ENCODE measurements around the gene ZNF681.
A peak's percentile ranks its signal among the peaks of the same experiment; 100 is the strongest.
"Not testable (repeated sequence)": the region's sequence is repeated elsewhere in the genome, so short reads cannot be mapped to it uniquely, and the experiment has no call there.

The ZNF681 gene

DNA sequence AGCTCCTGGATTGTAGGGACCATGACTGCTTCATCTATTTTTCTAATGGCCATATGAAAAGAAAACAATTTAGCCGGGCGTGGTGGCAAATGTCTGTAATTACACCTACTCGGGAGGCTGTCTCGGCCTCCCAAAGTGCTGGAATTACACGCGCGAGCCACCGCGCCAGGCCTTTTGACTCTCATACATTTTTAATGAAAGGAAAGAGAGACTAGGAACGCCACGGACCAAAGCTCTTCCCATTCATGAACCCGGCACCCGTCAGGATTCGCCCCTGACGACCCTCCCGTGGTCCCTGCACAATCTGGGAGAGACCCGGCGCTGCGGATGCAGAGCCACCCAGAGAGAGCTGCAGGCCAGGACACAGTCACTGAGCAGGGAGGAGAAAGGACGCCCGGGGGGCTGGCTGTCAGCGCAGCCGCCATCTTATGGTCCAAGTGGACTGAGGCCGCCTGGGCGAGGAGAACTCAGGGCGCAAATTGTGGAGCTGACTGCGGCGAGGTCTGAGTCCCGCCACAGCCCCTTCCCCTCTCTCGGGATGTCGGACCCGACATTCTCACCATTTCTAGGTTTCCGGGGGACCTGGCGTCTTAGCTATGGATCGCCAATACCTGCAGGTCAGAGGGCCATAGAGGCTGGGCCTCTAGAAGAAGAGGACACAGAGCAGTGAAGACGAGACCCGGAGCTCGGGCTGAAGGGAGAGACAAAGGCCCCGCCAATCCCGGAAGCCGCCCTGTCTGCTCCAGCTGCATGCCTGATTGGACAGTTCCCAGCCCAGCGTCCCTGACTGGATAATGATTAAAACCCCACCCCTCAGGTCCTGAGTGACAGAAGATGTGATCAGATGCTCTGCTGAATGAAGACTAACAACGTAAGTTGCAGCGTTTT, at the start of gene ZNF681:
ZNF681 (minus strand) TSS at position 705 of the 888 bp plus-strand sequence; CDS start at position 563, 142 bp downstream.
- FAIRE-seq = peak; percentile 95

DNA sequence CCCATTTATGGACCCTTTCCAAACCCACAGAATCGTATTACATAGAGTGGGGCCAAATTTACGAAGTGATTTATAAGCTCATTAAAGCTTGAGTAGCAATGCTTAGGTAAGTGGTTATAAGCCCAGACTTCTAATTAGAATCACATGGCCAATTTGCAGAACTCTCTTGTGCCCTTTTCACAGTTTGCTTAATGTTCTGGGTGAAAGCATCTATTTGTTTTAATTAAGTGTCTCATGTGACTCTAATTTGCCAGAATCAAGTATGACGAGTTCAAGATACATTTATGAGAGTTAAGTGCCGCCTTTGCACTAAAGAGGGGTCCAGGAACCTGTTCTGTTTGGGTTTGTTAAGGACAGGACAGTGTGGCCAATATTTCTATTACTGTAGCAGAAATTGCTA, 46.0 kb upstream of the ZNF681 start:
- FAIRE-seq = no peak

DNA sequence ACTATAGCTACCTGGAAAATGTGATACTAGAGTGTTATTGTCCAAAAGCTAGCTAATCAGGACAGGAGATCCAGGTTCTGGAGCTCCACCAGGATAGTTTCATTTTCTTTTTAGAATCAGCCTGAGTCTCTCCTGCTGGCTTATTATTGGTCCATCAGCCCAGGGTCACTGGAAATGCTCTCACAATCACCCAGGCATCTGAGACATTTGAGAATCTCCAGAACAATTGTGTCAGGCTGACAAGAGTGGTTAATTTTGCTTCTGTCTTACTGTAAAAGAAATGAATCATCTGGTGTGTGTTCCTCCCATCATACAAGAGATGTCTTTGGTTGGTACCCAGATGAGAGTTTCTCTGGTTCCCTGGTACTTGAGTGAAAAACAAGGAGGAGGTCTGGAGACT, 43.6 kb upstream of the ZNF681 start:
- no peak for FAIRE-seq

DNA sequence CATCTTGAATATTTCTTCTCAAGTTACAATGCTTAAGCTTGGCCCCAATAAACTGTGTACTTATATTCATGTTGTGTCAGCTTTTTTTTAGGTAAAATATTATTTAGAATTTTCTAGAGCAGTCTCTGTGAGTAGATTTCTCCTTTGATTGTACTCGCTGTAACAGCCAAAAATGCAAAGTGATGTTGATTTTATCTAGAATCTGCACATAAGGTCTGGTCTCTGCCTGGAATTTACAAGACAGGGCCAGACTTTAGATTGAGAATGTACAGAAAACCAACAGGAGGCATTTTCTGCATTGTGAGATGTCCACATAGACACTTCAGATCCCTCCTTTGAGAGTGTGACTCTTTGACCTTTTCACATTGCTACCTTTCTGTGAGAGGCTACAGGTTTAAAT, 43.1 kb upstream of the ZNF681 start:
- FAIRE-seq = no peak

DNA sequence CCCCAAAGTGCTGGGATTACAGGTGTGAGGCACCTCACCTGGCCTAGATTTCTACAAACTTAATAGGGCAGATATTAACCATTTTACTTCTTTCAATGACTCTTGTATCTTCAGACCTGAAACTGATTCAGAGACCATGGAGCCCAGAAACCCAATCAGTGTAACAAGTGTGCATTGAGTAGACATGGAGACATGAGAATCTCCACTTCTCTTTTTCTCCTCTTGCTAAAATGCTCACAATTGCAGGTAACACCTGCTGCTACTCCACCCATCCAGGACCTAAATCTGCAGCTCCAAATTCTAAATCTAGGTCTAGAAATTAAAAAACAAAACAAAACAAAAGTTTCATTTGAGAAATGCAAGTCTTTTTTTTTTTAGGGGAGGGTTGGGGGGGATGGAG, 42.2 kb upstream of the ZNF681 start:
- FAIRE-seq = no peak

DNA sequence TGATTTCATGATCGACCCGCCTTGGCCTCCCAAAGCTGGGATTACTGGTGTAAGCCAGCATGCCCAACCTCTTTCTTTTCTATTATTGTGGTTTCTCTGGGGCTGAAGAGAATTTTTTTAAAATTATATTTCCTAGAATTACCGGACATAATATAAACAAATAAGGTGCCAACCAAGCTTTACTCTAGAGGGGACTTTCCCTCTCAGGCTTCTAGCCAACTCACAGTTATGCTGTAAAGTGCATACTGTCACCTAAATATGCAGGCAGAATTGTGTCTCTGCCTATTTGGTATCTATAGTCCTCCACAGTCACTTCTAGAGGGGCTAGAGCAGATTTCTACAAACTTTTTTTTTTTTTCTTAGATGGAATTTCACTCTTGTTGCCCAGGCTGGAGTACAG, 41.6 kb upstream of the ZNF681 start:
- FAIRE-seq = no peak

DNA sequence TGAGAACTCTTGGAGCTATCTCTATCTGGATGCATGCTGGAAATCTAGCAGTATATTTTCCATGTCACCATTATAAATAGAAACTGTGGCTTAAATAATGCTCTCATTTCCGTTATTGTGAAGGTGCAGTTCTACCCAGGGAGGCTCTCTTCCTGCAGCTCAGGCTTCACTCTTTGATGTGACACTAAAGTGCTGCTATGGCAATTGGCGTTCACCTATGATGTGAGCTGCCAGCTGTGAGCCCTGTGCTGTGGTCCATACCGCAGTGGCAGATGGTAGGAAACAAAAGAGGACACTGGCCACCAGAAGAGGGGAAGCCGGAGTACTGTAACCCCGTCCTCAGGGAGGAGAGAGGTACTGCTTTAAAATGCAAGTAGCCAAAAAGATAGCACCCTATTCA, 40.6 kb upstream of the ZNF681 start:
- no peak for FAIRE-seq

DNA sequence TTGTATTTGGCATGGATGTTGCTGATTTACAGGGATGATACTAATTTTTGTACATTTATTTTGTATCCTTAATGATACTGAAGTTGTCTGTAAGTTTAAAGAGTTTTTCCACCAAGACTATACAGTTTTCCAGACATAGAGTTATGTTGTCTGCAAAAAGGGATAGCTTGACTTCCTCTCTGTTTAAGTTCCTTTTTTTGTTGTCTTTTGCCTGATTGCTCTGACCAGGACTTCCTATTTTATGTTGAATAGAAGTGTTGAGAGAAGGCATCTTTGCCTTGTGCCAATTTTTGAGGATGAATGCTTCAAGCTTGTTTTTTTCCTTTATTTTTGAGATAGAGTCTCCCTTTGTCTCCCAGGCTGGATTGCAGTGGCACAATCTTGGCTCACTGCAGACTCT, 36.8 kb upstream of the ZNF681 start:
- no peak for FAIRE-seq

DNA sequence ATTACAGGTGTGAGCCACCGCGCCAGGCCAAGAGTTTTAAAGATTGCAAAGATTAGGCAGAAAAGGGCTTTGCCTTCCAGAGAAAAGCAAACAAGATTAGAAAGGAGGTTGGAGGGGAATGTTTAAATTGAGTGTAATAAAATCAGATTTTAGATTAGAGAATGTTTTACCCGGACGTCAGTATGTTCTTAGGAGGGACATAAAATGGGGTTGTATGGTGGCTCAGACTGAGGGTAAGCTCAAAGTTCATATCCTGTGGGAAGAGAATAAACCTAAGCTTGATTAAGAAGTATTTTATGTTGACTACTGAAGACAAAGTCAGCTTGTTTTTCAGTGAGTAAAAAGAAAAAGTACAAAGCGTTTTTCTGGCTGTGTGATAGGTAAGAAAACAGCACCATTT, 34.1 kb upstream of the ZNF681 start:
- no peak for FAIRE-seq

DNA sequence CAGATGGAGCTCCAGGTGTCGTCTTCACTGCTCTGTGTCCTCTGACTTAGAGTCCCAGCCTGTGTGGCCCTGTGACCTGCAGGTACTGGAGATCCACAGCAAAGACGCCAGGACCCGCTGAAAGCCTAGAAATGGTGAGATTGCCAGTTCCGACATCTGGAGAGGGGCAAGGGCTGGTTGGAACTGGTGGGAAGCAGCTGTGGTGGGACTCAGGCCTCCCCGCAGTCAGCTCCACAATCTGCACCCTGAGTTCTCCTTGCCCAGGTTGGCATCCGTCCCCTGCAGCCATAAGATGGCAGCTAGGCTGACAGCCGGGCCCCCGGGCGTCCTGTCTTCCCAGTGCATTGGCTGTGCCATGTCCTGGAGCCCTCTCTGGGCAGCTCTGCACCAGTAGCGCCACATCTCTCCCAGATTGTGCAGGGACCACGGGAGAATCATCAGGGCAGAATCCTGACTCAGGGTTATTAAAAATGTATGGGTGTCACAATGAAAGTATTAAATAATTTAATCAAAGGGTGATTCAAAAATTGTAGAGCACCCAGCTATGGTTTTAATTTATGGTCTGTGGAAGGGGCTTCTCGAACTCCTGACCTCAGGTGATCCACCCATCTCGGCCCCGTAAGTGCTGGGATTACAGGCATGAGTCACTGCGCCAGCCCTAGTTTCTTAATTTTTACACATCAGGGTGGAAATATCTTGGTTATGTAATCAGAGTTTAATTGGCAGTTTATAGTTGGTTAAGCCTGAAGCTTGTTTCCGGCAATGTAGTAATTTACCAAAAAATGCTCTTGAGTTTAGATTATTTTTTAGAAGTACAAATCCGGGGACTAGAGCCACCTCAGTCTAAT, 32.2 kb upstream of the ZNF681 start:
- no peak for FAIRE-seq

DNA sequence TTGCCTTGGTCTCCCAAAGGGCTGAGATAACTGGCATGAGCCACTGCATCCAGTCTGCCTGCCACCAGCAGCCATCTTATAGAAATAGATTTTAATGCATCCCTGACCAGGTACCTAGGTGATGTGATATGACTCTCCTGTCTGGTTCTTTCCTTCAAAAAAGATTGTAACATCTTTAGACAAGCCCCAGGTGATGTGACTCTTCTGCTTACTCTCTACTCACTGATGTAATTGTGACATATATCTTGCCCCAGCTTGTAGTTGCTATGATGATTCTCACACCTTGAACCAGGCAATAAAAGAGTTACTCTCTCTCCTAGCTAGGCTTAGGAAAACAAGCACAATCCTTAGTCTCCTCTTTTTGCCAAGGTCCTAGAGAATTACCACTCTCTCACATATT, 30.6 kb upstream of the ZNF681 start:
- no peak for FAIRE-seq

DNA sequence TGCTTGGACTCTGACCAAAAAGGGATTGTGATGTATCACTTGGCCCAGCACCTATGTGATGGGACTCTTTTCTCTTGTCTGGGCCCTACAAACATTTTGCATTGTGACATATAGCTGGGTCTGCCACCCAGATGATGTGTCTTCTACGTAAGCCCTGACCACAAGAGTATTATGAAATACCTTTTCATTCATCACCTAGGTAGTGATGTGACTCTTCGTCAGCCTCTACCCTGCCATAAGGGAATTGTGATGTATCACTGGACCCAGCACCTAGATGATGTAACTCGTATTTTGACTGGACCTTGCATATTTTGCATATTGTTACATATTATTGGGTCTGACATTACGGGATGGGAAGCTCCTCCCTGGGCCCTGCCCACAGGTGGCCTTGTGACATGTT, 29.7 kb upstream of the ZNF681 start:
- FAIRE-seq = no peak

DNA sequence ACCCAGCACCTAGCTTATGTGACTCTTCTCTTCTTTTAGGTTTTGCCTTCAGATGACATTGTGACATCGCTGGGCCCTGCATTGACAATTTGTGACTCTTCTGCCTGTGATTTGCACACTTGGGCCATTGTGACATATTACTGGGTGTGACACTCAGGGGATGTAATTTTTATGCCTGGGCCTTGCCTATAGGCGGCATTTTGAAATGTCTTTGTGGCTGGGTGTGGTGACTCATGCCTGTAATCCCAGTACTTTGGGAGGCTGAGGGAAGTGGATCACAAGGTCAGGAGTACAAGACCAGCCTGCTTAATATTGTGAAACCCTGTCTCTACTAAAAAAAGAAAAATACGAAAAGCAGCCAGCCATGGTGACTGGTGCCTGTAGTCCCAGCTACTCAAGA, 28.4 kb upstream of the ZNF681 start:
- no peak for FAIRE-seq

DNA sequence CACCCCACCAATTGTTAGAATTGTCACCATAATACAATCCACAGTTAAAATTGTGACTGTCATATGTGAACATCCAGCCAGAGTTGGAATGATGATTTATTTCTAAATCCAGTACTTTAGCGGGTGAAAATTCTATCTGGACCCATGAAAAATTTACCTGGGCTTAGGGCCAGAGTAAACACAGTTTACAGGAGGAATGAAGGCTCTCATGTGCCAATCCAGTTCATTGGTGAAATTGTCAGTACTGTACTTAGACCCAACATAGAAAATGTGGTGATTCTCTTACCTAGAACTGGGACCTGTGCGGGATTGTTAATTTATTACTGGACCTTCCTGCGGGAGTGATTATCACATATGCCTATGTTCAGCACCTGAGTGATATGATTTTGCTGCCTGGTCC, 27.3 kb upstream of the ZNF681 start:
- FAIRE-seq = no peak

DNA sequence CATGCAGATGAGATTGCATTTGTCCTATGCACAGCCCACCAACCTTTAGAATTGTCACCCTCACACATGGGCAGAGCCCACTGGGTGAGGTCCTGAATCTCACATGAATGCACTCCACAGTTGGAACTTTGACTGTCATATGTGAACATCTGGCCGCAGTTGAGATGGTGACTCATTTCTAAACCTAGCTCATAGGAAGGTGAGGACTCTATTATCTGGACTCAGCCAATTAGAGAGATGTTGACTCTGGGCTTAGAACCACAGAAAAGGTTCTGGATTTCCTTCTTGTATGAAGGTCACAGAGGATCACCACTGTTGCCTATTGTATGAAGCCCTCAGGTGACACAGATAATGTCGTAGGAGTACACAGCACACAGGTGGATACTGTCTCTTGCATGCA, 25.6 kb upstream of the ZNF681 start:
- no peak for FAIRE-seq

DNA sequence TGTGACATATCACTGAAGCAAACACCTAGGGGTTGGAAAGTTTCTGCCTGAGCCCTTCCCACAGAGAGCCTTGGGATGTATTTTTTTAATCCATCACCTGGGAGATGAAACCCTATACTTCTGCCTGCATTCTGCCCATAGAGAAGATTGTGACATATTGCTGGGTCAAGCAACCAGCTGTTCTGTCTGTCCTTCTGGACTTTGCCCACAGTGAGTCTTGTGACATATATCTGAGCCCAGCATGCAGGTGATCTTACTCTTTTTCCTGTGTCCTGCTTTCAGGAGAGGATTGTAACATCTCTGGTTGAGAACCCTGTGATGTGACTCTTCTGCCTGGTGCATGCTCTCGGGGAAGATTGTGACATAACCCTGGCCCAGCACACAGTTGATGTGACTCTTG, 24.9 kb upstream of the ZNF681 start:
- FAIRE-seq = no peak

DNA sequence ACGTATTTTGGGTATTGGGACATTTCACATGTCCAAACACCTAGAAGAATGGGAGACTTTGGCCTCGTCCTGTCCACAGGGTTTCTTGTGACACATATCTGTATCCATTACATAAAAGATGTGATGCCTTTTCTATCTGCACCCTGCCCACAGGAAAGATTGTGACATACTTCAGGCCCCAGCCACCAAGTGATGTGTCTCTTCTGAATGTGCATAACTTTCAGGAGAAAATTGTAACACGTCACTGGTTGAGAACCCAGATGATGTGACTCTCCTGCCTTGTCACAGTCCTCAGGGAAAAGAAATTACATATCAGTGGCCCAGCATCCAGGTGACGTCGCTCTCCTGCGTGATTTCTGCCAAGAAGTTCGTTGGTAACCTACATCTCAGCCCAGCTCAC, 21.0 kb upstream of the ZNF681 start:
- FAIRE-seq = no peak

DNA sequence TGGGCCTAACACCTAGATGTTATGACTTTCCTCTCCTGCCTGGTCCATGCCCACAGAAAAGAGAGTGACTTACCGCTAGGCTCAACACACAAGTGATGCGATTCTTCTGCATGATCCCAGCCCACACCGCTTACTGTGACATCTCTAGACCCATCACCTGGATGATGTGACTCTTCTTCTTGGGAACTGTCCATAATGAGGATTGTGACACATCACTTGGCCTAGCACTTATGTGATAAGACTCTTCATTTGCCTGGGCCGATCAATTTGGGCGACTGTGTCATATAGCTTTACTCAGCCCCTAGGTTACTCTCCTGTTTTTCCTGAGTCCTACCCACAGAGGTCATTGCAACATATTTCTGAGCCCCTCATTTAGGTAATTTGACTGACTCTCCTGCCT, 19.9 kb upstream of the ZNF681 start:
- FAIRE-seq = no peak

DNA sequence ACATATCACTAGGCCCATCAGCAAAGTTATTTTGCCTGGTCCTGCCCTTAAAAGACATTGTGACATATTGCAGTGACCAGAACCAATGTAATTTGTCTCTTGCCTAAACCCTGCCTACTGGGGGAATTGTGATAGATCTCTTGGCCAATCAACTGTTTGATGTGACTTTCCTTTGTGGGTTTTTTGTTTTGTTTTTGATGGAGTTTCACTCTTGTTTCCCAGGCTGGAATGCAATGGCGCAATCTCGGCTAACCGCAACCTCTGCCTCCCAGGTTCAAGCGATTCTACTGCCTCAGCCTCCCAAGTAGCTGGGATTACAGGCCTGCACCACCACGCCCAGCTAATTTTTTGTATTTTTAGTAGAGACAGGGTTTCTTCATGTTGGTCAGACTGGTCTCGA, 19.3 kb upstream of the ZNF681 start:
- FAIRE-seq = not testable (repeated sequence)

DNA sequence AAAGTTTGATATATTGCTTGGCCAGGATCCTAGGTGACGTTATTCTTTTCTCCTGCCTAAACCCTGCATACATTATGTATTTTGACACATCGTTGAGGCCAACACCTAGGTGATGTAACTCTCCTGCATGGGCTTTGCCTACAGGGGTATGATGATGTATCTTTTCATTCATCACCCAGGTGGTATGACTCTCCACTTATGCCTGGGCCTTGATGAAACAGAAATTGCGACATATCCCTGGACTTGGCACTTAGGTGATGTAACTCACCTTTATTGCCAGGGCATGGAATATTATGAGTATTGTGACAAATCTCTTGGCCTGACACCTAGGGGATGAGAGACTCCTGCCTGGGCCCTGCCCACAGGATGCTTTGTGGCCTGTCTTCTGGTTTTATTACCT, 18.5 kb upstream of the ZNF681 start:
- FAIRE-seq = no peak

DNA sequence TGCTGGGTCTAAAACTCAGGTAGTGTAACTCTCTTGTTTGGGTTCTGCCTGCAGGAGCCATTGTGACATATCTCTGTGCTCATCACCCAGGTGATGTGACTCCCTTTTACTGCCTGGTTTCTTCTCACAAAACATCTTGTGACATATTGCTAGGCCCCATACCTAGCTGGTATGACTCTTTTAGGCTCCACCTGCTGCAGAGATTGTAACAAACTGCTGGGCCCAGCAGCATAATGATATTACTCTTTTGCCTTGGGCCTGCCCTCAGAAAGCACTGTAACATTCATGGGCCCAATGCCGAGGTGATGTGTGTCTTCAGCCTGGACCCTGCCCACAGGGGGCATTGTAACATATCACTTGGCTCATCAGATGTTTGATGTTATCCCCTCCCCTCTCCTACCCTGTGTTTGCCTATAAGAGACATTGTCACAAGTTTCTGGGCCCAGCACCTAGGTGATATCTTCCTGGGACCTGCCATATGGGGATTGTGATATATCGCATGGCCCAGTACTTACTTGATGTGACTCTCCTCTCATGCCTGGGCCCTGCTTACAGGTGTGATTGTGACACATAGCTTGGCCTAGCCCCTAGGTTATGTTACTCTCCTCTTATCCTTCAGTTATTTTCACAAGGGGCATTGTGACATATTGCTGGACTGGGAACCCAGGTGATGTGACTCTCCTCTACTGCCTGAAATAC, 18.0 kb upstream of the ZNF681 start:
- FAIRE-seq = no peak

DNA sequence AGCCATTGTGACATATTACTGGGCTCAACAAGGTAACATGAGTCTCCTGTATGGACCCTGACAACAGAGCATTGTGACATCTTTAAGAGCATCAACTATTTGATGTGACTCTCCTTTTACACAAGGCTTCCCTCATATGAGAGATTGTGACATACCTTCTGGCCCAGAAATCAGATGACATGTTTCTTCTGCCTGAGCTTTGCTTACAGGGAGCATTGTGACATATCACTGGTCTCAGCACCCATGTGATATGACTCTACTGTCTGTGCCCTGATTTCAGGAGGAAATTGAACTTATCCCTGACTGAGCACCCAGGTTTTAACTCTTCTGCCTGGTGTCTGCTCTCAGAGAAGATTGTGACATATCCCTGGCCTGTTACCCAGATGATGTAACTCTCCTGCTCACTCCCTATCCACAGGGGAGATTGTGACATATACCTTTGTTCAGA, 15.9 kb upstream of the ZNF681 start:
- no peak for FAIRE-seq

DNA sequence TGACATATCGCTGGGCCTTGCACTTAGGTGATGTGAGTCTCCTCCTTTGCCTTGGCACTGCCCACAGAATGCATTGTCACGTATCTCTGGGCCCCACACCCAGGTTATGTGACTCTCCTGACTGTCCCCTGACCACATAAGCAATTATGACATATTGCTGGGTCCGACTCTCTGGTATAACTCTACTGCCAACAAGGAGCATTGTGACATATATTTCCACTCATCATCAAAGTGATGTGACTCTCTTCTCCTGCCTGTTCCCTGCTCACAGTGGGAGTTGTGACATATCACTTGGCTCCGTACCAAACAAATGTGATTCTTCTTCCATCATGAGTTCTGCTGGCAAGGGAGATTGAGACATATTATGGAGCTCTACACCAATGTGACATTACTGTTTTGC, 15.4 kb upstream of the ZNF681 start:
- FAIRE-seq = no peak

DNA sequence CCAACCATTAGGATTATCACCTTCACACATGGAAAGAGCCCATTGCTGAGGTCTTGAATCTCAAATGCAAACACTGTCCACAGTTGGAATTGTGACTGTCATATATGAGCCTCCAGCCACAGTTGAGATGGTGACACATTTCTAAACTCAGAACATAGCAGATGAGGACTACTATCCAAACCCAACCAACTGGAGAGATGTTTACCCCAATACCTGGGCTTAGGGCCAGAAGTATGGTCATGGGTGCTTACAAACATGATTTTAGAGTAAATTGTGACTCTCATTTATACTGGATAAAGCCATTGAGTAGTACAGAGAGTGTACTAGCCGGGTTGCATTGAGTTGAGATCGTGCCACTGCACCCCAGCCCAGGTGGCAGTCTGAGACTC, 14.0 kb upstream of the ZNF681 start:
- no peak for FAIRE-seq

All from islet of Langerhans (tissue), 1 donor.